Fibroblast of skin of left biceps (primary cell): ENCODE results near the gene ITGB7.
A peak's percentile ranks its signal among the peaks of the same experiment; 100 is the strongest.

Experiments used
- DNase-seq, 2 experiments: peaks; one replicate each; pipeline ENCODE4 v3.0.0-alpha.2; 2013; ENCODE audit warnings: low read depth in 2 of 2

The ITGB7 gene

DNA sequence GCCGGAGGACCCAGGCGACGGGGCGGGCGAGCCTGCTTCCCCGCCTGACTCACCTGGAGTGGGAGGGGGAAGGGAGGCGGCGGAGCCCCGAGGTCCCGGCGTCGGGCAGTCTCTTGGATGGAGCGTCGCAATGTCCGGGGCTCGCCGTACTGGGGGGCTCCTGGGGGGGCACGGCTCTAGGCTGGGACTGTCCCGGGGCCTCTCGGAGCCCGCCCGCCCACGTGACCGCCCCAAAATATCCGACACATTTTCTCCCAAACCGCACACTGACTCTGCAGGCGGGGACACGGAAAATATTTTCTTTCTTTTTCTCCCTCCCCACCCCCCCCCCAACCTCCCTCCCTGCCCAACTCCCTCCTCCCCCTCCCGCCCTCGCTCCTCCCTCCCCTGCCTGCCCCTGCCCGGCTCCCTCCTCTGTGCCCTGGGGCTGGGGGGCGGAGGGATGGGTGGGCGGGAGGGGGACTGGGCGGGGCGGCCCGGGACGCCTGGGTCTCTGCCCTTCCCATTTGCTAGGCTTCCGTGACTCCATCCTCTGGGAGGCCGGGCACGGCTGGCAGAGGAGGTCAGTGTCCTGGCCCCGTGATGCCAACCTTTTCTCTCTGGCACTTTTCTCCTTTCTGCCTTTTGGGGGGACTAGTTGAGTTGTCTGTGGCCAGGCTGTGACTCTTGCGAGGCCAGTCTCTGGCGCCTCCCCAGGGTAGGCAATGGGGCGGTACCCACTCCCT lies 25.0 kb upstream of the ITGB7 start, which contains the start of gene RARG:
Gene RARG, minus strand, starts transcription at position 289 of the 725 bp plus-strand sequence. CDS start 4,664 bp downstream, outside the sequence.
- no peak for DNase-seq

DNA sequence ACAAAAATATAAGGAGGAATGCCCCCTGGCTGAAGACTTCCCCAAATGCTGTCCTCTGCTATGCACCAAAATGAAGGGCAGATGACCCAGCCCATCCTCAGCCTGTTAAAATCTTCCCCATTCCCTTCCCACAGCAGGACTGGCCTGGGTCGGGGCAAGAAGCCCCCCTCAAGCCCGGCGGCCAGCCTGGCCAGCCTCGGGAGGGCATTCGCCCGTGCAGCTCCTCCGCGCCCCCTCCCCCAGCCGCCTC lies 24.5 kb upstream of the ITGB7 start:
- no peak for DNase-seq

GRCh38 chr12:53230108-53230845 lies 23.2 kb upstream of the ITGB7 start:
- no peak for DNase-seq

DNA sequence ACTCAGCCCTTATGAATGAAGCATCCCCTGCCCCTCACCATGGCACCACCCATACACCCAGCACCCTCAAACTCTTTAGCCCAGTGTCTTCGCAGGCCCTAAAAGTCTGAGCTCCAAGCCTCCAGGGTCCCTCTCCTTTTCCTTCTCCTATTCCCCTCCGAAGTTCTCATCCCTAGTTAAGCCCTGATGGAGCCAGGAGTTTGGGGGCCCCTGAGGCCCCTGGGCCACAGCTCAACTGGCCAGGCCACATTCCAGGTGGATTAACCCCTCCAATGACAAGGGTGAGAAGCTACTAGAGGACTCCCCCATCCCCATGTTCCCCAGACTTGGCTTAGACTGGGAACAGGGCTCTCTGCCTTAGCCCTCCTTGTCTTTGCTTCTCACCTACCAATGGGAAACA lies 22.4 kb upstream of the ITGB7 start:
- no peak for DNase-seq

GRCh38 chr12:53227836-53228235 lies 20.8 kb upstream of the ITGB7 start:
- no peak for DNase-seq

DNA sequence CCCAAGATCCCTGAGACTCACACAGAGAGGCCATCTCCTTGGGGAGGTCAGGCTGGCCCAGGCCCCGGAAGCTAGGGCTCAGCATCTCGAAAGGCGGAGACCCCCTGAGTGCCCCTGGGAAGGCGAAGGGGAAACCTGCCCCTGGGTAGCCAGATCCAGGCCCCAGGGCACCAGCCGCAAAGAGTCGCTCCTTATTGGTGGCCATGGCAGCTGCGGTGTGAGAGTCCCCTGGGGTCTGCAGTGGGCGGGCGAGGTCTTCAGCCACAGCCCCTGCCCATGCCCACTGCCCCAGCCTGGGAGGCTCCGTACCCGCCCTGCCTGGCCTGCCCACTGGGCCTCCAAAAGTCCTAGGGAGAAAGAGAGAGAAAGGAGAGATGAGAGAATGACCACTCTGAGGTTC lies 20.3 kb upstream of the ITGB7 start:
- DNase-seq, result no peak

GRCh38 chr12:53226815-53227214 lies 19.8 kb upstream of the ITGB7 start:
- DNase-seq, result no peak

DNA sequence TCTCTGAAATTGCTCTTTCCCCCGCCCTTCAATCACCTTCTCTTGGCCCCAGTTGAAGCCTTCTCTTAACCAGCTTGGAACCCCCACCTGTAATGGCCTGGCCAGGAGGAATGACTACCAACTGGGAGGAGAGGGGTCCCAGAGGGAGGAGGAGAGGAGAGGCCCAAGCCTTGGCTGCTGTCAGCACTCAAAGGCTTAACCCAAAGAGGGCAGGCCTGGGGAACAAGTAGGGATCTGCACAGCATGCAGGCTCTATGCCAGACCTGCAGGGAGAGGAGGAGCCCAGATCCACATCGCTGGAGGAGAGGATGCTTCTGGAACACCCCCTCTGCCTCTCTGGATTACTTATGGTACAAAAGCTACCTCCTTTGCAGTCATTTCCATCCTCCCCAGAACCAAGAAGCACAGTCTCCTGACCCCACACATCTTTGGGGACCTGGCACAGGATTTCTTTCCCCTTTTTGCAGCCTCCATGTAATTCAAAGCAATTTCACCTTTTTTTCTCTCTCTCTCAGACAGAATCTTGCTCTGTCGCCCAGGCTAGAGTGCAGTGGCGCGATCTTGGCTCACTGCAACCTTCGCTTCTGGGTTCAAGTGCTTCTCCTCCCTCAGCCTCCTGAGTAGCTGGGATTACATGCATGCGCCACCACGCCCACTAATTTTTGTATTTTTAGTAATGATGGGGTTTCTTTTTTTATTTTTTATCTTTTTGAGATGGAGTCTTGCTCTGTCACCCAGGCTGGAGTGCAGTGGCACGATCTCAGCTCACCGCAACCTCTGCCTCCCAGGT lies 18.8 kb upstream of the ITGB7 start:
- no peak for DNase-seq

DNA sequence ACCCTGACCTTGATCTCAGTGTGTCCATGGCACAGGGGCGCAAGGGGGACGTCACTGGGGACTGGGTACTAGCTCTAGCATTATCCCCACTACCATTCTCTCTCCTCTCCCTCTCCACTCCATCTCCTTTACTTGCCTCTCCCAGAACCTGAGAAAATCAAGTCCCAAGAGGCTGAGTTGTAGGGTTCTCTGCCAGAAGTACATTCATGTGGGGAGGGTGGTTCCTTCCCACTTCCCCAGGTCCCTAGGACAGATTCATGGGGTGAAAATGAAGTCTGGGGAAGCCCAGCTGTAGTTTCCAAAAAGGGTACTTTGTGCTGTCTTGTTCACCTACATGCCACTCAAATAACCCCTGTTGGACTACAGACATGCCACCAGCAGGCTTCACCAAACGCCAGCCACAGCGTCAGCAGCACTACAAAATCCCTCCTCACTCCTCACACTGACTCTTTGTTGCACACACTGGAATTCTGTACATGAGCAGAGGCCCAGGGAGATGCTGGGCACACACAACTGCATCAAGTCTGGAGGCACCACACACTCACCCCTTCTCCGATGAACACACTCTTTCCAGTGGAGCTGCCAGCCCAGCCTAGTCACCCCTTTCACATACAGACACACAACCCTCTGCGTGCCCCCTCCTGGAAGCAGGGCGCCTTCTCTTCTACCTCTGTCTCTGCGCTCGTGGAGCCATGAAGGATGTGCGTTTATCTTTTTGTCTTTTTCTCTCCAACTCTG lies 18.0 kb upstream of the ITGB7 start:
- no peak for DNase-seq

GRCh38 chr12:53224061-53224896 lies 17.2 kb upstream of the ITGB7 start:
- DNase-seq, result no peak

- peak in 1 of 2 experiments; percentile 57 for DNase-seq
Measured at GRCh38 chr12:53223389-53224060, 16.5 kb upstream of the ITGB7 start.

DNA sequence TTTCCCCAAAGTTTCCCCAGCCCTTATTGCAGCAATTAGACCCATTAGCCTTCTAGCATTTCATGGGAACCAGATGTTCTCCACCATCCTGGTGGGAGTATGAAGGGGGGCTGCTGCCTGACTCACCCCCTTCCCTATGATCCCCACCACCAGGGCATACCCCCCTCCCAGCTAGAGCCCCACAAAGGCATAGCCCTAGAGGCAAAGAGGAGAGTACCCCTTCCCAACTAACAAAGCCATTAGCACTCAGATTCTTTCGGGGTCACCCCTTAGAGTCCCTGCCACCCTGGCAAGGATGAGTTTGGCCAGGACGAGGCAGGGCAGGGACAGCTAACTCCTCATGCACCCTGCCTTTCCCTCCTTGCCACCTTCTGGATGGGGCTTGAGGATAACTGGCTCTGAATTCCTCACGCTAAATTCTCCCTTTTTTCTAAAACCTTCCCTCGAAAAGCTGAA lies 15.8 kb upstream of the ITGB7 start:
- no peak for DNase-seq

GRCh38 chr12:53222170-53222721 lies 15.2 kb upstream of the ITGB7 start:
- no peak for DNase-seq

- no peak for DNase-seq
Measured at GRCh38 chr12:53221203-53222080, 14.4 kb upstream of the ITGB7 start.

DNA sequence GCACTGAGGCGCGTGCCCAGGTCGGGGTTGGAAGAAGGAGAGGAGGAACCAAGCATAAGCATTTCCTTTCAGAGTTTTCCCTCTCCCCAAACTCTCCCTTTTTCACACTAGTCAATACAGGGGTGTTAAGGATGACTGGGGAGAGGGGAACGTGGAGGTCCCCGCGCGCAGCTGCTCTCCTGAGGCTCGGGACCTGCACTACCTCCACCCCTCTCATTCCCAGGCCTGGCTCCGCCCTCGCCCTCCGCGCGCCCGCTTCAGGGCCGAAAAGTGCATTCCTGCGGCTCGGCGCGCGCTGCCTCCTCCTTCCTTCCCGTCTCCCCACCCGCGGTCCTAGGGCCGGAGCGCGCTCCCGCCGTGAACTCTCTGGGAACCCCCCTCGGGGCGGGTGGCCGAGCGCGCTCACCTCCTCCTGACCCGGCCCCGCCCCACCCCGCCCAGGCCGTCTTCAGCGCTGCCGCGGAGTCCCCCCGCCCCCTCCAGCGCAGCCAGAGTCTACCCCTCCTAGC lies 13.7 kb upstream of the ITGB7 start:
- DNase-seq, result peak; percentile 83 to 86

- no peak for DNase-seq
Measured at GRCh38 chr12:53219956-53220693, 13.1 kb upstream of the ITGB7 start.

- no peak for DNase-seq
Measured at GRCh38 chr12:53219292-53219955, 12.4 kb upstream of the ITGB7 start.
